ENCODE measurements around the gene NAV2.

NAV2 gene

DNA sequence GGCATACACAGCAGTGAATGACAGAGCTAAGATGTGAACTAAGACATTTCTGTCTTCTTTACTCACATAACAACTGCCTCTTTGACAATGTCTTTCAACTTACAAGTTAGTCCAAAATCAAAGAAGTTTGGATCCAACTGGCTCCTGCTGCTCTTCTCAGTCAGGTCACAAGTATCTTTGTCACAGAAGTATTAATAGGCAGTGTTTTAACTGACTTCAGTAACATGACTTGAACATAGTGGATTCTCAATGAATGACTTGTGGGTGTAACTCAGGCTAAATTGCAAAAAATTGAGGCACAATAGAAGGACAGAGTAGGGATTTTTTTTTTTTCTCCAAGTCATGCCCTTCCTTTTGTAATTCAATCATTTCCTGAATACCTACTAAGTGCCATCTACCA is 425.0 kb downstream of the NAV2 start:
- DNase-seq = no peak

DNA sequence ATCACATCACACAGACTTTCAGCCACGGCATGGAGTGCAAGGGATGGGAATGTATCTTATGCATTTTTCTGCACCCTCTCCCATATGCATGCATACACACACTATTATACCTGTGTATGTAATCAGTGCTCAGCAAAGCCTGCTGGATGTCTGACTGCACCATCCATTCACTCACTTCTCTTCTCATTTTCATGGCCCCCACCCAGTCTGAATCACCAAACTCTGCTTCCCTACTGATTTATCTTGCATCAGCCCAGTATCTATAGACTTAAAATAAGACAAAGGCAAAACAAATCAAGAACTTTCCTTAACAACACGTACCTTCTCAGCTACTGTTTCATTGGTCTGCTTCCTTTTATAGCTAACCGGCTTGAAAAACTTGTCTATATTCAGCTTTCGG is 426.1 kb downstream of the NAV2 start:
- no peak for DNase-seq

DNA sequence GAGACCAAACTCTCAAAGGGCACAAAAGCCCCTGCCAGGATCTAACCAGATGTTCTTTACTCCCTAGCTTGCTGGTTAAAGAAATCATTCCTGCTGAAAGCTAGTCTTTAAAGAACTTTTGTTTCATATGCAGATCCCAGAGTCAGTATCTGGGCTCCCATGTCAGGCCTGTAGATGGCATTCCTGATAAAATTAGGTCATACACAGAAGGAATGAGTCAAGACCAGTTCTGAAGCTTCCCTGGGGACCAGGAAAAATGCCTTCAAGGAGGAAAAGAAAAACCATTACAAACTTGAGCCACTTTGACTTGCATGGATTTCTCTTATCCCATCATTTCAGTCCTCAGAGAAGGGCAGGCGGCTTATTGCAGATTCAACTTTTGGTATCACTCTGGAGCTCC is 441.7 kb downstream of the NAV2 start:
- DNase-seq = no peak

DNA sequence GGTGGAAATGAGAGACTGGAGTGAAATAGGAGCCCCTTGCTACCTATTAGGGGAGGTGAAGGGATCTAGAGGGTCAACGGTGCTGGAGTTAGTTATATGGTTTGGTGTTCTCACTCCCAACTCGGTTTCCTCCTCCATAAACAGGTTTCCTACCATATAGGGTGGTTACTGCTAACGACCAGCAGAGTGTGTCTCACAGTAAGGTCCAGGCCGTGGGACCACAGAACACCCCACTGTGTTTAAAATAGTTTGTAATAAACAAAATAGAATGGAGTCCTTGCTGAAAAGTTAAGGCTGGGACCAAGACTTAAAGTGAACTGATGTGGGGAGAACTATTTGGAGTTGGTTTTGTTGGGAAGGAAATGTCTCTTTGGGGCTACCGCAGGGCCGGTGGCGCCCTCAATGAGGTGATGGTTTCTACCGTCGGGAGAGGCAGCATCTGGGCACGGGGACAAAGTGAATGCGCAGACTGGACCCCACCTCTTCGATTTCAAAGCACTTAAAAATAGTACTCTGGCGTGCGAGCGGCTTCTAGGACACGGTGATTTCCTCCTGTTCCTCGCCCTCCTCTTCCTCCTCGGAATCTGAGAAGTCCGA is 443.1 kb downstream of the NAV2 start:
- DNase-seq = no peak

DNA sequence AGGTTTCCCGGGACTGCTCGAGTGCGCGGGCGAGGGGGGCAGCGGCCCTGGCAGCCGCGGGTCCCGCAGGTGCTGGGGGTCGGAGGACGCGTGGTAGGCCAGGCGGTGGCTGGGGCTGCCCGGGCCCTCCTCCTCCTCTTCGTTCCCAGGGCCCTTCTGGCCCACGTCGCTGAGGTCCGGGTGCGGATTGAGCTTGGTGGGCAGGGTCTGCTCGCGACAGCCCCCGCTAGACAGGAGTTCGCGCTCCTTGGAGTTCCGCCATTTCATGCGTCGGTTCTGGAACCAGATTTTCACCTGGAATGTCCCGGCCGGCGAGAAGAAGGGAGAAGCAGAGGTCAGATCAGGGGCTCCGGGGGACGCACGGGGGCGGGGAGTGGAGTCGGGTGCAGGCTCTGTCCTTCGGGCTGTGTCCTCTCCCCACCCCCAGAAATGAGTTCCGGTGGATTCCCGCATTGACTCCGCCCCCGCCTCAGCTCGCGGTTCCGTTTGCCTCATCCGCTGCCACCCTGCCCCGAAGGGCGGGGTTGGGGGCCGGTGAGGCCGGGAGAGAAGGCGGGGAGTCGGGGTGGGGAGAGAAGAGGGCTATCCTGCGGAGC is 443.7 kb downstream of the NAV2 start:
- DNase-seq = no peak

DNA sequence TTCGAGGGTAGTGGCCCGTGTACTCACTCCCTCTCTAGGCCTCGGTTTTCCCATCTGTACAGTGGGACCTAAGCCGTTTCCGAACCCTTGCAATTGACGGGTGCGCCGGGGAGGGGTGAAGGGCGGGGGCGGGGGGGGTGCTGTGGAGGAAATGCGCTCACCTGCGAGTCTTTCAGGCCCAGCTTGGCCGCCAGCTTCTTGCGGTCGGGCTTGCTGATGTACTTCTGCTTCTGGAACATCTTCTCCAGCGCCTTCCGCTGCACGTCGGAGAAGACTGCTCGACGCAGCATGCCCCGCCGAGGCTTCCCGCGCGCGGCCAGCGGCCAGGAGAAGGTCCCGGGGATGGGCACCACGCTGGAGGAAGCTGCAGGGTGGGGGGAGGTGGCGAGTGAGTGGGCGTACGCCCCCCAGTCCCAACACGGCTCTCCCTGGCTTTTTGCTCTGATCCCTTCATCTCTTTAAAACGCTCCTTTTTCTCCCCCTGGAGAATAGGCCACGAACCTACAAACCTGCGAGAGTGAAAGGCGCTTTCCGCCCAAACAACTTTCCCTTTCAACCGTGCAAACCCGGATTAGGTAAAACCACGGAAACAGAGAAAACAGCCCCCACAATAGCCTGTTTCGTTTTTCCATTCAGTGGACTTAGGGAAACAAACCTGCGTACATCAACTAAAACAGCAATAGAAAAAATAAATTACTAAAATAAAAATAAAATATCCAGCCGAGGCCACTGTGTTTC is 444.4 kb downstream of the NAV2 start:
- DNase-seq = no peak

DNA sequence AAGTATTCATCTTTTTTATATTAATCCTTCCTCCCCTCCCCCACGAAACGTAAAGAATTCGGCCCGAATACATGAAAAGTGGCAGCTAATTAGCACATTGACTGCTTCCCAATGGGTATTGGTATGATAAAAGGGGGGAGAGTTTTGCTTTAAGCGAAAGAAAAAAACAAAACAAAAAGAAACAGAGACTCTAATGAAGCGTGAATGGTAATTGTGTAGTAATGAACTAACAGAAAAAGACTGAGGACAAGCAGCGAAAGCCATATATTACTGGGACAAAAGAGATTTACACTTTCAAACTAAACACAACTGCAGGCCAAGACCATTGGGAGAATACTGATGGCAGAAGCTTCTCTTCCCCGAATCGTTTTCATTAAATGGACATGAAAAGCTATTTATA is 445.1 kb downstream of the NAV2 start:
- no peak for DNase-seq

DNA sequence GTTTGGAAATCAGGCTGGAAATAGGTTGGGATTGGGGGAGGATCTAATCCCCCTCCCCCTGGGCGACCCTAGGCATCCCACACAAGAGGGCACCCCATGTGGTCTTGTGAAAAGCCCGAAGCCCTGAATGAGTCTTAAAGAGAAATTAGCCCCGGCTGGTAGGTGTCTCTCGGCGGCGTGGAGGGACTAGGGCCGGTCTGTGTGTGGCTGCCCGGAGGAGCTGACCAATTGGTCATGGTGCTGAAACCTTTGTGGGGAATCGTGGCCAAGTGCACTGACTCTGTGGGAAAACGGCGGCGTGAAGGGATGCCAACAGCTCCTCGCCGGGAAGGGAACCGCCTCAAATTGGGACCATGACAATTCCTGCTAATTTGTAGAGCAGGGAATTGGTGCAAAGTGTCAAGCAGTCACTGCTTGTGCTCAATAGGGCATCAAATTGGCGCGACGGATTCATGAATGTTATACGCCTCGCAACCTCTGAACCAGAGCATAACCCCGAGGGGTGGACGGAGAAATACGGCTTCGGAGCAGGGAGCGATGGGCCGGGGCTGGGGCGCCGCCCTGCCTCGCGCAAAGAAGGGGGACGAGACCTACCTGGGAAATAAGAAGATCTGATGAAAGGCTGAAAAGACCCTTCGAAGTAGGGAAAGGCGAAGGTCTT is 446.1 kb downstream of the NAV2 start:
- no peak for DNase-seq

DNA sequence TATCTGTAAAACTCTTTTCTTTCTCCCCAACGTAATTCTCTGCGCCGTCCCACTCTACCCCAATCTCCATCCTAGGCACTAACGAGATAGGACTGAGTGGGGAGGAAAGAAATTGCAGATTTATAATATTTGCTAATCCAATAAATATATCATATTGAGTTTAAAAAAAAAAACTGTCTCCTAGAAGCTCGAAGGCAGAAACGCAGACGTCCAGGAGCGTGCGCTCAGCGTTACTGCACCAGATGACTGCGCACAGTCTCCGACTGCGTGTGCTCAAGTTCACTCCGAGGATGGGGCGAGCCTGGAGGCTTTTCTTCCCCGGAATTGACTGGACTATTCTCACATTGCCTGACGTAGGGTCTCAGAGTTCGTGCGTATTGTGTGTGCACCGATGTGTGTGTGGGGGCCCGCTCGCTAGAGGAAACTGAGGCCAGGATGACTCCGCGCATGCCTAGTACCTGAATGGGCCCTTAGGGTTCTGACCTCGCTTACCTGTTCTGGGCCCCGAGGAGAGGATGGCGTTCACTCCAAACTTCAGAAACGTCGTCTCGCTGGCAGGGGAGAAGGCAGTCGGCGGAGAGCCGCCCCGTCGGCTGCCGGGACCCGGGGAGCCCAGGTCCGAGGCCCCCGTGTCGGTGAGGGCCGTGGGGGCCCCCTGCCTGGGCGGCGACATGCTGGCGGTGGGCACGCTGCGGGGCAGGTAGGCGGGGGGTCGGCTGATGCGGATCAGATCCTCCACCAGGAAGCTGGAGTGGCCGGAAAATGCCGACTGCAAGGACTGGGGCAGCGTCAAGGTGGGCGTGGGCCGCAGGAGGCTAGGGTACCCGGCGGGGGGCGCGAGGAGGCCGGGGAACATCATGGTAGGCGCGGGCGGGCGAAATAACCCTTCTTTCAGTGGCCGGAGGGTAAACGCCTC is 447.1 kb downstream of the NAV2 start:
- DNase-seq = no peak

DNA sequence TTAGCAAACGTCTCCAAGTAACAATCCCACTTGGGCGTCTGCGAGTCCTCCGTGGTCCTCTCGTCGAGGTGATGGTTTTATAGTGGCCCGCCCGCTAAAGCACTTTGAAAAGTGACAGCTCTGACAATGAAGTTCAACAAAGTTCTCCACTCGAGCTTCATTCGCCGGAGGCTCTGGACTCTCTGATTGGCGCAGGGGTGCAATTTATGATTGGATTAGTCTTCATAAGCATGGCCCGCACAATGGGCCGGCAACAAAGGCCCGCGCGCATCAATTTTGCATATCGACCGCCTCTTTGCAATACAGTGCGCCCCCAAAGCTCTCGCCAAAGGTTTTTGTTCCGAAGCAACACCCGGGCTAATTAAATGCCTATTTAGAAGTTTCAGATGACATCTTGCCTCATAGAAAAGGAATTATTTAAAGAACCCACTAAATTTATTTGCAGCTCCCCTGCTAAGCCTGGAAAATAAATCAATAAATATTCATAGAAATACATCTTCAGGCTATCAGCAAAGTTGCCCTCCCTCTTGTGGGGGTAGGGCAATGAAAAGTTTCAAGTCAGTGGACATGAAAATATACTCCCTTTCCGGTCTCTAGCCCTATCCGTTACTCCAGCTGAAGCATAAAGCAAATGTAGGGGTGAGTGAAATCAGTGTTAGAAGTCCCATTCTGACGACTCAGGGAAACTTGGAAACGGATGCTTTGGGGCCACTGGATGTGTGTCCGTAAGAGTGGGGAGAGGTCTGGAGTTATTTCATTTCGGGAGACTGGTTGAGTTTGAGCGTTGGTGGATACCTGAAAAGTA is 448.0 kb downstream of the NAV2 start, which contains the start of gene DBX1:
TSS of gene DBX1 (minus strand) at position 51 of the 805 bp plus-strand sequence. CDS start 151 bp downstream, outside the sequence.
- no peak for DNase-seq

DNA sequence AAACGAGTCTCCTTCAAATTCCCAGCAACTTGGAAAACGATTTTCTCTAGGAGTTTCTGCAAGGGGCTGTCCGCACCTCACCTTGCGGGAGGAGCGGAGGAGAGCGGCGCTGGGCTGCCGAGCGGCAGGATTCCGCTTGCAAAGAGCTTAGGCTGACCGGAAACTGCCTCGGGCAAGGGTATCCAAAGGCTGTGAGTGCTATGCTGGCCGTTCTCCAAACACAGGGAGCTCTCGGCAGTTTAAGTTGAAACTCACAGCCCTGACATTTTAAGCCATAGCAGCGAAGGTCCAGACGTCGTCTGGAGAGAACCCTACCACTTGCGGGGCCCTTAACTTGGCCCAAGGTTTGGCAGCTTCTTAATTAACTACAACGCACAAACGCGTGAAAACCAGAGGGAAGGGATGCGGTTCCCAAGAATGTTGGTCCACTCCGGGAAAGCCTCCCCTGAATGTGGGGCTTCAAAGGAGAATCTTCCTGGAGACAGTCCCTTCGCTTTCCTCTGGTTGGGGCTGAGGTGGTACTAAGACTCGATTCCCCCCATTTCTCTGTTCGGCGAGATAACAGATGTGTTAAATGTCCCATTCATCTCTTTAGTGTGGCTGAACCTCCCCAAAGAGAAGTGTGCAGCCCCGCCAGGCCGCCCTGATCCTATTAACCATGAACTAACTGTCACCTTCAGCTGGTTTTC is 448.7 kb downstream of the NAV2 start:
- peak; percentile 23 for DNase-seq

DNA sequence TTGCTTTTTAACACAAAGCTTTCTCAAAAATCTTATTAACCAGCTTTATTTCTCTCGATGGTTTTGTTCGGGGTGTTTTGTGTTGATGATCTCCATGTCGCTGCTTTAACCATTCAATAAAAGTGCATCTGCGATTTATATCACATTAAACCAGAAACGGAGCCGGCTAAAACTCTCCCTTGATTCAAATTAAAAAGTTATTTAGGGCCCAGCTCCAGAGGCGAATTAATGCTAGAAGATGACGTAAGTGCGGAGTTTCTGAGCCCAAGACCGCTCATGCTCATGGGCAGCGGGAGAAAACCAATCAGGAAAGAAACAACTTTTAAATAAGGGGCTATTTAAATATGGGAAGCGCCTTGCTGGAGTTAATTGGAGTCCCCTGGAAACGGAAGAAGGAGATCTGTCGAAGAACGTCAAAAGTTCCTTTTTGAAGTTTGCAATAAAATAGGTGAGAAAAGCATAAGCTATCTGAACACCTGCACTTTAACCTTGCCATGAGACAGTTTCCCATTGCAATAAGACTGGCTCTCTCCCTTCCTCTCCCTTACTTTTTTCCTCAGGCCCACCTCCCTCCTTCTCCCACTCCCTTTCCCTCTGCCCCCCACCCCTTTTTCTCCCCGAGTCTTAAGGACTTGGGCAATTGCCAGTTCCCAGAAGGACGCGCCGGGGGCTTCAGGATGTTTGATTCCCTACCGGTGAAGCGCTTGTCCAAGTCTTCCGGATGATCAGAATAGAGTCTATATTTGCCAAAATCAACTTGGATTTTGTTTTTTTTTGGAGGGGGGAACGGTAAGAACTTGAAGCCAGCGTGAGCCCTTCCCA is 449.5 kb downstream of the NAV2 start:
- no peak for DNase-seq

DNA sequence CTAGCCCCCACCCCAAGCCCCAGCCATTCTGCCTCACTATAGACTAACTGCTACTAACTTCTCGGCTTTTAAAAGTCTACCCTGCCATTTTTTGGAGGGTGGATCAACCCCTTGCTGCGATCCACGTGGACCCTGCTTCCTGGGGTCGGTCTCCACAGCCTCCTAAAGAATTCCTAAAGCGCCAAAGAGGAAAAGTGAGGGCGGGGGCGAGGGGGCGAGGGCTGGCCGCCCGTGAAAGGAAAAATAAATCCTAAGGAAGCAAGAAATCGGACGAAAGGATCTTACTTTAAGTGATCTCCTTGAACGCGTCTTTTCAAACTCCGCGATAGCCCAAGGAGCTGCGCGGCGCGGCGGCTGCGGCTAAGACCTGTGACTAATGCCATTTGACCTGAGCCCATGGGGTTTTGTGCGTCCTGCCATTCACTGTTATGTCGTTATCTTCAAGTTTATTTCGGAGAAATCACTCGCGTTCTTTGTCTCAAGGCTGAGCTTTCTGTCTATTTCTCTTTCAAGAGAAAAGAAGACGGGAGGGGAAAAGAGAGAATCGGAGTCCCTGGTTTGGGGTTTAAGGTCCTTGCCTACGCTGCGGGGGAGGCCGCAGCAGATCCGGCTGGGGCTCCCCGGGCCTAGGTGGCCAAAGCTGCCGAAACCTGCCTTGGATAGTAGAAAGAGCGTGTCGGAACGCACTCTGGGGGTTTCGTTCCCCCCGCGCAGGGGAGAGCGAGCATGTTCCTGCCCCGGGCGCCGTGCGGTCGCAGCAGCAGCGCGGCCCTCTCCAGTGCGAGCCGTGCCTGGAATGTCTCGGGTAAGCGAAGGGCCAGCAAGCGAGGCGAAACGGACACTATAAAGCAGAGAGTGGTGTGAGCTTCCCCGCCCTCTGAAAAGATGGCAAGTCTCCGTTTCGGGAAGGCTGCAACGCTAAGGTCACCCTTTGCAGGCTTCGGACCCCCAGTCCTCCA is 450.5 kb downstream of the NAV2 start:
- no peak for DNase-seq

DNA sequence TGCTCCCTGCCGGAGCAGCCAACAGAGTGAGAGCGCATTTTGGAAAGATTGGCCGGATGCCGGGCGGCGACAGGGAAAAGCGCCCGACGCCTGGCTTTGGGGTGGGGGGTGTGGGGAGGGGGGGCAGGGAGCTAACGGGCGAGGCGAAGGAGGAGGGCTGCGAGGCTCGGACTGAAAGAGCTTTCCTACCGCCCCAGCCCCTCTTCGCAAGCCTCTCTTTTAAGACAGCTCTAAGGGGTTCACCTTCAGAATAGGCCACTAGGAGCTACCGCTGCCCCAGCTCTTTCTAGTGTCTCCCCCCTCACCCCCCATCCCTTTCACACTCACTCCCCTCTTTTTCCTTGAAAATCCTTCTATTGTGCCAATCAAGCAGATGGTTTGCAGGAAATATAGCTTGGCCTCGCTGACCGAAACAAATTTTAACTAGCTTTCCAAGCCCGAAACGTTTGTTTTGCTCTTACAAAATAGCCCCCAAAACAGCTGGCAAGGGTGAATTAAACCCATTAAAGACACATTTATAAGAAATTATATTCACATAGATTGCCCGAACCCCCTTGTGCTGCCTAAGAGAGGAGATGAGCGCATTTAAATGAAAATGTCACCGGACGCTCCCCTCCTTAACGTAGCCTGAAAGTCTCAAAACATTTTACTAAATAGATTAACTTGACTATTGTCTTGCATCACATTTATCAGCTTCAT is 451.3 kb downstream of the NAV2 start:
- DNase-seq = no peak
